ENCODE data around the gene EIF2S2.

- TF ChIP-seq EZH2 (IDR thresholded peaks at IDR 0.05; ENCODE audit: insufficient read depth, poor library complexity, severe bottlenecking) (no peak), EZH2phosphoT487 (IDR thresholded peaks at IDR 0.05; ENCODE audit: insufficient read depth, low read depth) (no peak)
These were observed 10.4 kb upstream of the EIF2S2 start for GRCh38 chr20:34122274-34122980.

All from GM23248 (cell line).